Liver (tissue), 9 donors: Measurements from ENCODE around the gene FAM184B. TPM values are rescaled to one million over a fixed set of nuclear protein-coding genes. Genes with fewer than 3 reads are reported as not detected.

ENCODE experiments used
- DNase-seq: peaks from one replicate; pipeline ENCODE4 v3.0.0-alpha.2; 2017; ENCODE audit warnings: low spot score
- H3K27ac ChIP-seq, 2 donors: one replicate each; pipeline ENCODE4 v1.7.0; 2013; ENCODE audit warnings: inconsistent platforms in 2 of 2, low read length in 2 of 2, control low read depth in 1 of 2, low read depth in 1 of 2, mild to moderate bottlenecking in 1 of 2
- H3K27me3 ChIP-seq, 4 donors: one replicate each; pipeline versions ENCODE4 v1.6.1 to v1.7.0; 2013; ENCODE audit warnings: low read length in 3 of 4, inconsistent platforms in 1 of 4, mild to moderate bottlenecking in 1 of 4, moderate library complexity in 1 of 4; ENCODE audit not compliant: control insufficient read depth in 4 of 4, insufficient read depth in 4 of 4
- H3K36me3 ChIP-seq, 4 donors: one replicate each; pipeline versions ENCODE4 v1.6.1 to v1.7.0; 2013; ENCODE audit warnings: low read length in 3 of 4, mild to moderate bottlenecking in 3 of 4, low read depth in 1 of 4, moderate library complexity in 1 of 4; ENCODE audit not compliant: control insufficient read depth in 4 of 4, insufficient read depth in 3 of 4
- H3K4me1 ChIP-seq, 4 donors: one replicate each; pipeline versions ENCODE4 v1.6.1 to v1.7.0; 2013; ENCODE audit warnings: low read length in 3 of 4, mild to moderate bottlenecking in 3 of 4, moderate library complexity in 1 of 4; ENCODE audit not compliant: control insufficient read depth in 4 of 4, insufficient read depth in 4 of 4
- H3K4me3 ChIP-seq, 3 donors: one replicate each; pipeline versions ENCODE4 v1.6.1 to v1.7.0; 2013; ENCODE audit warnings: low read length in 3 of 3, control low read depth in 1 of 3, low read depth in 1 of 3, mild to moderate bottlenecking in 1 of 3
- H3K9ac ChIP-seq, 2 donors: one replicate each; pipeline ENCODE4 v1.7.0; 2013; ENCODE audit warnings: low read length in 2 of 2, mild to moderate bottlenecking in 2 of 2, moderate library complexity in 2 of 2, control low read depth in 1 of 2, low read depth in 1 of 2
- H3K9me3 ChIP-seq, 4 donors: one replicate each; pipeline versions ENCODE4 v1.6.1 to v1.7.0; 2013; ENCODE audit warnings: low read length in 3 of 4; ENCODE audit not compliant: control insufficient read depth in 4 of 4
- ATF3 ChIP-seq: IDR thresholded peaks from 2 replicates; pipeline ENCODE4 v1.6.1; 2016; ENCODE audit warnings: antibody characterized with exemption
- CTCF ChIP-seq: fragments of 150-350 bp; IDR thresholded peaks from 2 replicates; pipeline ENCODE4 v1.5.1; 2017; ENCODE audit warnings: improper control_type of control experiment, low read depth, low read length; ENCODE audit not compliant: missing input control
- EGR1 ChIP-seq, 2 donors: IDR thresholded peaks; 2 replicates each; pipeline ENCODE4 v1.6.1; 2016 to 2018; ENCODE audit warnings: antibody characterized with exemption in 2 of 2, low read depth in 2 of 2
- FOXA1 ChIP-seq: IDR thresholded peaks from 2 replicates; pipeline ENCODE4 v1.6.1; 2016; ENCODE audit warnings: antibody characterized with exemption
- GABPA ChIP-seq, 2 donors: IDR thresholded peaks in 1 of 2; conservative IDR thresholded peaks in 1 of 2; 2 replicates each; pipeline ENCODE4 v1.6.1; 2016; ENCODE audit warnings: antibody characterized with exemption in 2 of 2, mild to moderate bottlenecking in 1 of 2, moderate library complexity in 1 of 2
- HNF4G ChIP-seq: IDR thresholded peaks from 2 replicates; pipeline ENCODE4 v1.6.1; 2016; ENCODE audit warnings: antibody characterized with exemption
- JUND ChIP-seq, 2 donors: IDR thresholded peaks; 2 replicates each; pipeline ENCODE4 v1.6.1; 2016; ENCODE audit warnings: antibody characterized with exemption in 2 of 2
- MAX ChIP-seq: IDR thresholded peaks from 2 replicates; pipeline ENCODE4 v1.6.1; 2016; ENCODE audit warnings: antibody characterized with exemption
- NR2F2 ChIP-seq: IDR thresholded peaks from 2 replicates; pipeline ENCODE4 v1.6.1; 2016; ENCODE audit warnings: antibody characterized with exemption
- RAD21 ChIP-seq, 2 donors: IDR thresholded peaks; 2 replicates each; pipeline ENCODE4 v1.6.1; 2016; ENCODE audit warnings: antibody characterized with exemption in 2 of 2, mild to moderate bottlenecking in 2 of 2
- RXRA ChIP-seq, 2 donors: IDR thresholded peaks; 2 replicates each; pipeline ENCODE4 v1.6.1; 2017 to 2018; ENCODE audit warnings: antibody characterized with exemption in 2 of 2, mild to moderate bottlenecking in 1 of 2
- SP1 ChIP-seq: IDR thresholded peaks from 2 replicates; pipeline ENCODE4 v1.6.1; 2018; ENCODE audit warnings: antibody characterized with exemption, mild to moderate bottlenecking
- YY1 ChIP-seq: IDR thresholded peaks from 2 replicates; pipeline ENCODE4 v1.6.1; 2016; ENCODE audit warnings: antibody characterized with exemption, mild to moderate bottlenecking
- ZBTB33 ChIP-seq: IDR thresholded peaks from 2 replicates; pipeline ENCODE4 v1.6.1; 2016; ENCODE audit warnings: antibody characterized with exemption
- WGBS: extraction: QIAGEN DNeasy Blood & Tissue Kit; methylation state at CpG from one replicate; pipeline ENCODE4 v1.1.7; 2013; 5-methylcytosine and 5-hydroxymethylcytosine counted together
- polyA plus RNA-seq, 2 donors: library from polyadenylated mRNA; stranded (reverse) in 1 of 2; unstranded in 1 of 2; fragments of 200-250 nt in 1 of 2; fragments of >200 nt in 1 of 2; fragmentation: Nextera tagmentation in 1 of 2; extraction: Ambion mirVana in 1 of 2; gene quantifications; one replicate each; pipeline versions ENCODE4 v1.2.1 to v1.2.3, GENCODE V29; 2013 to 2015
- total RNA-seq, 2 donors: library from RNA; depleted of rRNA; stranded (reverse); fragments of >200 nt; gene quantifications; one replicate each; pipeline ENCODE4 v1.2.3, GENCODE V29; 2014
- donor health status: healthy.
- donor health status: healthy.
- donor health status: healthy.
- donor health status: healthy.
- donor health status: healthy.

Gene FAM184B
- total and polyA plus RNA-seq, 4 donors, result 0.01 TPM; not detected in 3

GRCh38 chr4:17762726-17763125 lies 18.7 kb downstream of the FAM184B start (continued):
- TF ChIP-seq GABPA (IDR thresholded peaks at IDR 0.05 in 1 of 2, conservative IDR thresholded peaks at IDR 0.05 in 1 of 2), result no peak
- no peak for TF ChIP-seq MAX
- TF ChIP-seq JUND (IDR thresholded peaks at IDR 0.05), result no peak

GRCh38 chr4:17761062-17761461 lies 20.4 kb downstream of the FAM184B start:
- Histone ChIP-seq H3K9ac (no peak overlapping the region), H3K27ac (no peak overlapping the region), H3K27me3 (peaks cover 0 to 3% (median under 1%) of the 10 kb centered on the region in 4 donors), H3K4me3 (no peak overlapping the region), H3K9me3 (peaks cover 0 to 2% (median 0%) of the 10 kb centered on the region in 4 donors), H3K36me3 (no peaks in the 10 kb centered on the region), H3K4me1 (no peaks in the 10 kb centered on the region)
- no peak for TF ChIP-seq MAX
- DNase-seq, result no peak
- 43% methylated on average over 1 of the region's 1 CpG for WGBS

GRCh38 chr4:17760626-17761025 lies 20.8 kb downstream of the FAM184B start:
- Histone ChIP-seq H3K9me3 (no peaks in the 10 kb centered on the region), H3K4me1 (no peaks in the 10 kb centered on the region), H3K27me3 (peaks cover 0 to 2% (median 0%) of the 10 kb centered on the region in 4 donors), H3K27ac (no peak overlapping the region), H3K36me3 (no peaks in the 10 kb centered on the region), H3K4me3 (no peak overlapping the region), H3K9ac (no peak overlapping the region)
- no peak for DNase-seq
- WGBS, result 79% methylated on average over 6 of the region's 6 CpGs
- TF ChIP-seq RAD21 (IDR thresholded peaks at IDR 0.05) (no peak), NR2F2 (no peak), YY1 (no peak), EGR1 (IDR thresholded peaks at IDR 0.05; ENCODE audit: low read depth in 2 of 2) (no peak), HNF4G (no peak), FOXA1 (no peak), SP1 (no peak), RXRA (IDR thresholded peaks at IDR 0.05) (no peak), JUND (IDR thresholded peaks at IDR 0.05) (no peak), ATF3 (no peak), CTCF (no peak), ZBTB33 (no peak)
